Keratinocyte (primary cell): ENCODE results near the gene NUDT14. TPM values are rescaled to one million over a fixed set of nuclear protein-coding genes. Genes with fewer than 3 reads are reported as not detected.

Experiments used
- DNase-seq: peaks from one replicate; pipeline ENCODE4 v3.0.0-alpha.2; 2011; ENCODE audit warnings: low read depth, missing footprints, low spot score
- FAIRE-seq: peaks from 2 replicates; lab custom pipeline; 2011; peaks lifted over from hg19 to GRCh38; lab: Jason Lieb, UNC
- H2AFZ ChIP-seq: 2 replicates; pipeline ENCODE4 v1.6.0; 2012; ENCODE audit warnings: low read length, control low read depth, inconsistent platforms; ENCODE audit not compliant: control insufficient read depth
- H3K27ac ChIP-seq: 2 replicates; pipeline ENCODE4 v1.5.1; 2011; ENCODE audit warnings: low read length; ENCODE audit not compliant: control insufficient read depth, insufficient read depth
- H3K27me3 ChIP-seq: 3 replicates; pipeline ENCODE4 v1.6.0; 2011; ENCODE audit warnings: low read length; ENCODE audit not compliant: control insufficient read depth, insufficient read depth; ENCODE audit errors: extremely low read depth
- H3K36me3 ChIP-seq, 2 experiments: 2 replicates in 1 of 2; 3 replicates in 1 of 2; pipeline ENCODE4 v1.5.1; 2011; ENCODE audit warnings: low read length in 2 of 2, mild to moderate bottlenecking in 1 of 2; ENCODE audit not compliant: control insufficient read depth in 2 of 2, insufficient read depth in 2 of 2; ENCODE audit errors: extremely low read depth in 1 of 2
- H3K4me1 ChIP-seq: 3 replicates; pipeline ENCODE4 v1.5.1; 2011; ENCODE audit warnings: low read length; ENCODE audit not compliant: control insufficient read depth, insufficient read depth; ENCODE audit errors: extremely low read depth
- H3K4me2 ChIP-seq: 3 replicates; pipeline ENCODE4 v1.6.0; 2011; ENCODE audit warnings: low read depth, low read length; ENCODE audit not compliant: control insufficient read depth, insufficient read depth; ENCODE audit errors: extremely low read depth
- H3K4me3 ChIP-seq, 3 experiments: fragments of 200-600 bp in 1 of 3; sonication (generic) in 1 of 3; 2 replicates in 2 of 3; 3 replicates in 1 of 3; pipeline ENCODE4 v1.5.1; 2011 to 2016; ENCODE audit warnings: low read length in 3 of 3, mild to moderate bottlenecking in 3 of 3, control low read depth in 2 of 3, inconsistent platforms in 1 of 3, low read depth in 1 of 3, mixed read lengths in 1 of 3, mixed run types in 1 of 3, moderate library complexity in 1 of 3; ENCODE audit not compliant: control insufficient read depth in 2 of 3, insufficient read depth in 2 of 3; ENCODE audit errors: extremely low read depth in 1 of 3
- H3K79me2 ChIP-seq: 2 replicates; pipeline ENCODE4 v1.6.0; 2012; ENCODE audit warnings: low read length; ENCODE audit not compliant: control insufficient read depth, insufficient read depth
- H3K9ac ChIP-seq: 3 replicates; pipeline ENCODE4 v1.6.0; 2011; ENCODE audit warnings: low read length; ENCODE audit not compliant: control insufficient read depth, insufficient read depth; ENCODE audit errors: extremely low read depth
- H3K9me1 ChIP-seq: 3 replicates; pipeline ENCODE4 v1.6.0; 2011; ENCODE audit warnings: low read length; ENCODE audit not compliant: control insufficient read depth, insufficient read depth; ENCODE audit errors: extremely low read depth
- H3K9me3 ChIP-seq: 2 replicates; pipeline ENCODE4 v1.5.1; 2012; ENCODE audit warnings: low read depth, low read length; ENCODE audit not compliant: control insufficient read depth
- H4K20me1 ChIP-seq: 3 replicates; pipeline ENCODE4 v1.6.0; 2011; ENCODE audit warnings: low read length; ENCODE audit not compliant: control insufficient read depth, insufficient read depth; ENCODE audit errors: extremely low read depth
- EZH2 ChIP-seq: IDR thresholded peaks from one replicate; pipeline ENCODE4 v1.6.1; 2012; ENCODE audit warnings: inconsistent platforms, mild to moderate bottlenecking, low read length, moderate library complexity
- dilution Hi-C: fragments of 300-500 bp; cut with MboI; formaldehyde crosslinking; loops from one replicate; pipeline ENCODE4 v1.7.0; 2020; ENCODE audit warnings: low sequenced_read_pairs; ENCODE audit not compliant: extremely low pct_ligation_motif_present
- polyA plus RNA-seq, 5 experiments: library from polyadenylated mRNA; depleted of rRNA in 3 of 5; stranded (reverse) in 3 of 5; stranded (forward) in 1 of 5; unstranded in 1 of 5; fragments of >200 nt; gene quantifications; 1 replicate in 1 of 5; 2 replicates in 3 of 5; 3 replicates in 1 of 5; pipeline versions ENCODE4 v1.2.1 to v1.2.3, GENCODE V29; 2011 to 2012; ENCODE audit warnings: missing spikeins in 2 of 5, low read depth in 1 of 5, low replicate concordance in 1 of 5
- TF ChIP-seq, protein P1 (sequence below), 3 experiments: IDR thresholded peaks in 1 of 3; conservative IDR thresholded peaks in 1 of 3; optimal IDR thresholded peaks in 1 of 3; 2 replicates in 2 of 3; 3 replicates in 1 of 3; pipeline versions ENCODE3 to v1.5.1; 2011; ENCODE audit warnings: low read length in 3 of 3, mild to moderate bottlenecking in 3 of 3, moderate library complexity in 2 of 3, control low read depth in 1 of 3, inconsistent platforms in 1 of 3; ENCODE audit not compliant: insufficient read depth in 2 of 3; ENCODE audit errors: extremely low read depth in 1 of 3

The NUDT14 gene
- polyA plus RNA-seq, 1 donor (not counting 4 experiments of a cell fraction or from before 2014, with no cell fraction given), result 15.6 TPM

DNA sequence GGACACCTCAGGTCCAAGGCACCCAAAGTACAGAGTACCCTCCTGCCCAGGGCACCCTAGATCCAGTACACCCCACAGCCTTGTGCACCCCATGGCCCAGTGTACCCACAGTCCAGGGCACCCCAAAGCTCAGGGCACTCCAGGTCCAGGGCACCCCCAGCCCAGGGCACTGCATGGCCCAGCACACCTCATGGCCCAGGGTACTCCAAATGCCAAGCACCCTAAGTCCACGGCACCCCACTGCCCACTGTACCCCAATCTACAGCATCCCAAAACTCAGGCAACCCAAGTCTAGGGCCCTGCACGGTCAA is 18.5 kb downstream of the NUDT14 start:
- Histone ChIP-seq H3K36me3 (peaks cover 2 to 5% of the 10 kb centered on the region in 2 experiments), H3K4me1 (peaks cover 39% of the 10 kb centered on the region), H3K79me2 (peaks cover 86% of the 10 kb centered on the region), H3K4me3 (no peak overlapping the region), H3K9ac (no peak overlapping the region), H3K9me1 (peaks cover 6% of the 10 kb centered on the region), H3K27me3 (no peaks in the 10 kb centered on the region), H2AFZ (no peak overlapping the region), H3K4me2 (no peak overlapping the region), H3K9me3 (no peaks in the 10 kb centered on the region), H3K27ac (no peak overlapping the region), H4K20me1 (peaks cover 43% of the 10 kb centered on the region)
- TF ChIP-seq, protein P1, sequence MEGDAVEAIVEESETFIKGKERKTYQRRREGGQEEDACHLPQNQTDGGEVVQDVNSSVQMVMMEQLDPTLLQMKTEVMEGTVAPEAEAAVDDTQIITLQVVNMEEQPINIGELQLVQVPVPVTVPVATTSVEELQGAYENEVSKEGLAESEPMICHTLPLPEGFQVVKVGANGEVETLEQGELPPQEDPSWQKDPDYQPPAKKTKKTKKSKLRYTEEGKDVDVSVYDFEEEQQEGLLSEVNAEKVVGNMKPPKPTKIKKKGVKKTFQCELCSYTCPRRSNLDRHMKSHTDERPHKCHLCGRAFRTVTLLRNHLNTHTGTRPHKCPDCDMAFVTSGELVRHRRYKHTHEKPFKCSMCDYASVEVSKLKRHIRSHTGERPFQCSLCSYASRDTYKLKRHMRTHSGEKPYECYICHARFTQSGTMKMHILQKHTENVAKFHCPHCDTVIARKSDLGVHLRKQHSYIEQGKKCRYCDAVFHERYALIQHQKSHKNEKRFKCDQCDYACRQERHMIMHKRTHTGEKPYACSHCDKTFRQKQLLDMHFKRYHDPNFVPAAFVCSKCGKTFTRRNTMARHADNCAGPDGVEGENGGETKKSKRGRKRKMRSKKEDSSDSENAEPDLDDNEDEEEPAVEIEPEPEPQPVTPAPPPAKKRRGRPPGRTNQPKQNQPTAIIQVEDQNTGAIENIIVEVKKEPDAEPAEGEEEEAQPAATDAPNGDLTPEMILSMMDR (optimal IDR thresholded peaks at IDR 0.05 in 1 of 3, IDR thresholded peaks at IDR 0.05 in 1 of 3, conservative IDR thresholded peaks at IDR 0.05 in 1 of 3; ENCODE audit: extremely low read depth in 1 of 3, insufficient read depth in 2 of 3, low read length in 3 of 3), result no peak
- TF ChIP-seq EZH2, result no peak
- dilution Hi-C loops, result no loop called here
- FAIRE-seq (no peak), DNase-seq (no peak)

DNA sequence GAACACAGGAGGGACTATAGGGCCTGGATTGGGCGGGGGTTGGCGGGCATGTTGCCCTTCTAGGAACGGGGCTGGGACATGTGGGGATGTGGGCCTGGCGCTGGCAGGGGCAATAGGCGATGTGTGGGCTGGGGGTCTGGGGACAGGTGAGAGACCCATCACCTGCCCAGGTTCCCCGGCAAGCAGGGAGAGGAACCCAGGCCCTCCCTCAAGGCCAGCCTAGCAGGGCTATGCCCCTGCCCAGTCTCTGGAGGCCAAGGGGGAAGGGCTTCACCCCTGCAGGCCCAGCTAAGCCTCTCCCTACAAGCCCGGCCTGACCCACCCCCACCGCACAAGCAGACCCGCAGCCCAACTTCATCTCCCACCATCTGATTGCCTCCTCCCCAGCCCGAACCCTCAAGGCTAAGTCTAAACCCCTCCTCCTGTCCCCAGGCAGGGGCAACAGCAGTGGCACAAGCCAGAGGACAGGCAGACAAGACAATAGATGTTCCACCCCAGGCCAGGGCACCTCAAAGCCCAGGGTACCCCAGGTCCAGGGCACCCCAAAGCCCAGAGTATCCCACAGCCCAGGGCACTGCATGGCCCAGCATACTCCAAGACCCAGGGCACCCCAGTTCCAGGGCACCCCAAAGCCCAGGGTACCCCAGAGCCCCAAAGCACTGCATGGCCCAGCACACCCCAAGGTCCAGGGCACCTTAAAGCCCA is 19.0 kb downstream of the NUDT14 start:
- peaks cover 91% of the 10 kb centered on the region for H3K79me2 ChIP-seq
- no peaks in the 10 kb centered on the region for H3K27me3 ChIP-seq
- no peak overlapping the region for H3K27ac ChIP-seq
- no peak for FAIRE-seq
- peaks cover 44% of the 10 kb centered on the region for H4K20me1 ChIP-seq
- no peak overlapping the region for H3K9ac ChIP-seq
- H3K4me3 ChIP-seq, result no peak overlapping the region
- peaks cover 5 to 9% of the 10 kb centered on the region in 2 experiments for H3K36me3 ChIP-seq
- no peaks in the 10 kb centered on the region for H3K9me3 ChIP-seq
- no peak for TF ChIP-seq EZH2
- TF ChIP-seq, protein P1 (optimal IDR thresholded peaks at IDR 0.05 in 1 of 3, IDR thresholded peaks at IDR 0.05 in 1 of 3, conservative IDR thresholded peaks at IDR 0.05 in 1 of 3; ENCODE audit: extremely low read depth in 1 of 3, insufficient read depth in 2 of 3, low read length in 3 of 3), result no peak
- peaks cover 6% of the 10 kb centered on the region for H3K9me1 ChIP-seq
- H3K4me1 ChIP-seq, result peaks cover 39% of the 10 kb centered on the region
- no peak overlapping the region for H2AFZ ChIP-seq
- H3K4me2 ChIP-seq, result no peak overlapping the region
- no peak for DNase-seq
- dilution Hi-C loops, result no loop called here
